ENCODE results near the gene CSH2. TPM values are rescaled to one million over a fixed set of nuclear protein-coding genes. Genes with fewer than 3 reads are reported as not detected.
A peak's percentile ranks its signal among the peaks of the same experiment; 100 is the strongest.

CSH2 gene
- total RNA-seq, 1 experiment from 2014 or later = not detected

- H3K4me1 Mint-ChIP-seq = peaks cover 22 to 40% of the 10 kb centered on the region in 2 experiments
- H3K56ac ChIP-seq (ENCODE audit: insufficient read length, low read depth, low read length) = no peak overlapping the region
- H2BK20ac ChIP-seq (ENCODE audit: low read depth, low read length, poor library complexity, severe bottlenecking) = no peak overlapping the region
- no peak overlapping the region for H3T11ph ChIP-seq (ENCODE audit: low read length)
- no peak overlapping the region for H2BK120ac ChIP-seq (ENCODE audit: low read depth, low read length, poor library complexity, severe bottlenecking)
- peaks cover 3% of the 10 kb centered on the region; the same call in 1 of the 2 replicates for H3K79me2 ChIP-seq (ENCODE audit: insufficient read depth, low read length)
- no peak overlapping the region for H3K23ac ChIP-seq (ENCODE audit: insufficient read length, low read depth, low read length)
- WGBS (ENCODE audit: extremely low coverage, insufficient read length, low lambda C conversion rate) = no CpG with 5 or more reads among the region's 26 CpGs
- no peak overlapping the region for H3K4ac ChIP-seq (ENCODE audit: low read depth, low read length)
- peak overlapping the region; percentile 48 for H3K9ac ChIP-seq (ENCODE audit: extremely low read depth, insufficient read length, low read length)
- H2AK5ac ChIP-seq (ENCODE audit: insufficient read length, low read length) = no peak overlapping the region
- no peak overlapping the region for H4K5ac ChIP-seq (ENCODE audit: insufficient read length, low read depth, low read length)
- no peak overlapping the region for H2BK12ac ChIP-seq (ENCODE audit: insufficient read length, low read depth, low read length)
- TF ChIP-seq CTCF (conservative IDR thresholded peaks at IDR 0.05) = no peak
- no peaks in the 10 kb centered on the region; the same call in 1 of the 2 replicates for H3K27me3 ChIP-seq (ENCODE audit: insufficient read depth, low read length)
- no peak overlapping the region for H2BK15ac ChIP-seq (ENCODE audit: low read depth, low read length)
- peaks cover 6 to 14% (median 7%) of the 10 kb centered on the region in 3 experiments; a peak in 6 of 7 replicates for H3K36me3 Mint-ChIP-seq (ENCODE audit: insufficient read depth in 1 of 3, low read depth in 3 of 3)
- H3K4me2 ChIP-seq (ENCODE audit: insufficient read depth, insufficient read length, low read length) = peak overlapping the region; percentile 64
- no peaks in the 10 kb centered on the region for H3K9me3 Mint-ChIP-seq
- peaks cover 10% of the 10 kb centered on the region for H3K23me2 ChIP-seq (ENCODE audit: insufficient read length, low read depth, low read length, poor library complexity, severe bottlenecking)
- no peak overlapping the region for H2AFZ ChIP-seq (ENCODE audit: low read length)
- no peaks in the 10 kb centered on the region; the same call in 1 of the 2 replicates for H3K4me1 ChIP-seq (ENCODE audit: insufficient read depth, low read length)
- no peak overlapping the region for H3K27ac ChIP-seq (ENCODE audit: insufficient read length, low read depth, low read length)
- H4K20me1 ChIP-seq (ENCODE audit: control insufficient read depth, insufficient read depth, insufficient read length) = no peaks in the 10 kb centered on the region
- DNase-seq = no peak
- no peak overlapping the region for H4K91ac ChIP-seq (ENCODE audit: insufficient read length, low read depth, low read length)
- no peaks in the 10 kb centered on the region for H3K9me3 ChIP-seq (ENCODE audit: control insufficient read depth, low read depth, low read length)
- peak overlapping the region; percentile 96 for H3K4me3 Mint-ChIP-seq
- peaks cover 3% of the 10 kb centered on the region for H3K79me1 ChIP-seq (ENCODE audit: insufficient read depth, low read depth, low read length, poor library complexity, severe bottlenecking)
- no peak overlapping the region for H3K18ac ChIP-seq (ENCODE audit: insufficient read length, low read depth, low read length)
- H3K27me3 Mint-ChIP-seq (ENCODE audit: low read depth) = peaks cover 13% of the 10 kb centered on the region
- H2BK5ac ChIP-seq (ENCODE audit: insufficient read length, low read length) = no peak overlapping the region
- H4K8ac ChIP-seq (replicated peaks; ENCODE audit: insufficient read length, low read depth, low read length) = no peak overlapping the region
- H3K27ac Mint-ChIP-seq = peak overlapping the region; percentile 87 to 96 (median 96)
- peak overlapping the region; percentile 70 for H3K14ac ChIP-seq (ENCODE audit: insufficient read depth, low read length)
Measured at GRCh38 chr17:63841350-63842172, 31.9 kb downstream of the CSH2 start.

All from H9 (cell line).